ENCODE data around the gene TEX19.
A peak's percentile ranks its signal among the peaks of the same experiment; 100 is the strongest.

Gene TEX19

DNA sequence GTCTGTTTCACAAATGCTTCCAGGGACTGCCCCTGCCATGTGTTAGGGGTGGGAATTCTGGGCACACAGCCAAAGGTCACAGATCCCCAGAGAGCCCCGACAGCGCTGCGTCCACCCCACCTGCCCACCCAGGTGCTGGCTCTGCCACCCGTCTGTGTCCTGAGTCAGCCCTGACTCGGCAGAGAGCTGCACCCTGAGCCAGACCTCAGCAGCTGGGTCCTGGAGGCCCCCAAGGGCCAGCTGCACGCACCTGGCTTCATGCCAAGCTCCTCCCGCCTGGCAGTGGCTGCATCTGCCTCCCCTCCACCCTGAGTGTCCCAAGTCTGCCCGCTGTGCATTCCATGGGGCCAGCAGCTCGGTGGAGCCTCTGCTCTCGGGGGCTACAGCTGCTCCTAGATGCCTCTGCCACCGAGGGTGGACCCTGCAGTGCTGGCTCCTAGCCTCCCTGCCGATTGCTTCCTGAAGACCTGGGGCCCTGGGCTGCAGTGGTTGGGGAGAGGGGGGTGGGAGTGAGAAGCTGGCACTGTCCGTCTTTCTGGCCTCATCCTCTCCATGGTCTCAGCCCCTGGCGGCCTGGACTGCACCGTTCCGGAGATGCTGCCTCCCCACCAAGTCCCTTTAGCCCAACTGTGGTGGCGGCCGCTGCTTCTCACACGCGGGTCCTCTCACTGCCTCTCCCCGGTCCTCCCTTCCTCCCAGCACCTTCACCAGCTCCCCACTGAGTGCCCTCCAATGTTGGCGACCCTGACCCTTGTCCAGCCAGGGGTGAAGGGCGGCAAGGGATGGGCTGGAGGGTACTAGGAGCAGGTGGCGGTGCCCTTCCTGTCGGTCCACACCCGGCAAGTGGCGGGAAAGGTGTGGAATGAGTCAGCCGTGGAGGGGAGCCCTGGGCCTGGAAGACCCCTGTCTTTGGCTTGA lies 28.5 kb upstream of the TEX19 start:
- H3K4me3 ChIP-seq (ENCODE audit: low read depth, low read length) = no peak overlapping the region
- CTCF ChIA-PET = interaction anchor here (0.9 to 3.0 kb wide), 3 partner anchors 9 to 89 kb away, joined by 3 to 13 read pairs (median 3); partner anchors contain the start of genes HEXD and OGFOD3
- TF ChIP-seq CTCF (IDR thresholded peaks at IDR 0.05; ENCODE audit: insufficient read depth, low read length, missing control alignments) = no peak
- DNase-seq (ENCODE audit: low read depth, low spot score) = no peak
- POLR2A ChIA-PET = no interaction called here

DNA sequence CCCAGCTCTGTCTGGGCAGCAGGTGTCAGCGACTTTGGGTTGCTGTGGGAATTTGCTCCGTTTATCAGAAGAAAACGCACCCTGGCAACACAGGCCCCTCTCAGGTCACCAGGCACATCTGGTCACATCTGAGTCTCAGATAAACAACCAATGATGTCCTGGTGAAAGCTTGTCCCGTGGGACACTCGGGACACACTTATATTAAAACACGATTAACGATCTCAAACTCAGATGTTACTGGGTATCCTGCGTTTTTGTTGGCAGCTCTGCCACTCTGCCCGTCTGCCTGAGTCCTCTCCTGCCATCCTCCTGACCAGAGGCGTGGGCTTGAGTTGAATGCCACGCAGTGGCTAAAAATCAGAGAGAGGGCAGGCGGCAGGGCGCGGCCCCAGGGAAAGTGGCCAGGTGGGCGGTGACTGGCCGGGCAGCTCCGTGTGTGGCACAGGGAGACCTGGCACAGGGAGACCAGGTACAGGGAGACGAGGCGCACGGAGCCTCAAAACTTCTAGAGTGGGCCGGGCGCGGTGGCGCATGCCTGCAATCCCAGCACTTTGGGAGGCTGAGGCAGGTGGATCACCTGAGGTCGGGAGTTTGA lies 27.6 kb upstream of the TEX19 start:
- no peak for TF ChIP-seq CTCF (IDR thresholded peaks at IDR 0.05; ENCODE audit: insufficient read depth, low read length, missing control alignments)
- no peak for DNase-seq (ENCODE audit: low read depth, low spot score)
- ChIA-PET CTCF (interaction anchor here (3.0 kb wide), 1 partner anchor 10 kb away, joined by 13 read pairs; no protein-coding TSS in a partner anchor), POLR2A (no interaction called here)
- no peak overlapping the region for H3K4me3 ChIP-seq (ENCODE audit: low read depth, low read length)

- no peak for DNase-seq (ENCODE audit: low read depth, low spot score)
- no peak for TF ChIP-seq CTCF (IDR thresholded peaks at IDR 0.05; ENCODE audit: insufficient read depth, low read length, missing control alignments)
- ChIA-PET POLR2A (interaction anchor here (1.4 kb wide), 1 partner anchor 40 kb away, joined by 3 read pairs; no protein-coding TSS in a partner anchor), CTCF (interaction anchor here (0.9 to 2.7 kb wide), 9 partner anchors 11 to 92 kb away, joined by 3 to 8 read pairs (median 3); partner anchors contain the start of gene CD7)
- H3K4me3 ChIP-seq (ENCODE audit: low read depth, low read length) = peak overlapping the region; percentile 59
Measured at GRCh38 chr17:82332669-82333278, 26.3 kb upstream of the TEX19 start.

DNA sequence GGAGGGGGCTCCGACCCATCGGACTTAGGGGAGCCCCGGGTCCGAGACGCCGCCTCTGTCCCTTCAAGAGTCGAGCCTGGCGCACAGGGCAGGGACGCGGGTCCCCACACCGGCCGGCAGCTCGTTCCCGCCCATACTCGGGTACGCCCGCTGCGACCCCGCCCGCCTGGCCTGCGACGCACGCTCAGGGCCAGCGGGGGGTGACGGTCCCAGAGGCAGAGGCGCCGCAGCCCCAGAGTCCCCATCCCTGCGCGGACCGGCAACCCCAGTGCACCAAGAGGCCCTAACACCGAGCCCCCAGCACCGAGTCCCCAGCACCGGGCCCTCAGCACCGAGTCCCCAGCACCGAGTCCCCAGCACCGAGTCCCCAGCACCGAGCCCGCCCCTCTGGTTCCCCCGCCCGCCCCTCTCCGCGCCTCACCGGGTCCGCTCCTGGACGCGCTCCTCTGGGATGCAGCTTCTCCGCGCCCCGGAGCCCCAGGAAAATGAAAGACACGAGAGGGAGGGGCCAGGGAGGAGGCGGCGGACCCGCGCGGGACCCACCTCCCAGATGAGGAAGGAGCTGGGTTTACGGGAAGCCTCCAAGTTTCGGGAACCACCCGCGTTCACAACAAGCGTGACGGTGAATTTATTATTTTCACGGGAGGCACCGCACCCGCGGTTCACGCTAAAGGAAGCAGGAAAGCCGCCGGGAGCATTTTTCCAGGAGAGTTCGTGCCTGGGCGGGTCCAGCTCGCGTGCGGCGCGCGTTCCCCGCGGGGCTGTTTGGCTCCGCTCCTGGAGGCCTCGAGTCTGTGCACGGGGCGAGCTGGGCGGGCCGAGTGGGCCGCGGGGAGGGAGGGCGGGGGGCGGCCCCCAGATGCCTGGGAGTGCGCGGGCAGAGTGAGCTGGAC lies 25.5 kb upstream of the TEX19 start, which contains the start of gene SECTM1:
Gene SECTM1 (minus strand): TSS at position 488 of the 893 bp plus-strand sequence. CDS start 6,526 bp downstream, outside the sequence.
- ChIA-PET CTCF (interaction anchor here (0.9 to 2.7 kb wide), 10 partner anchors 10 to 92 kb away, joined by 3 to 8 read pairs (median 4); partner anchors contain the start of gene CD7), POLR2A (interaction anchor here (1.4 kb wide), 1 partner anchor 41 kb away, joined by 3 read pairs; no protein-coding TSS in a partner anchor)
- no peak for DNase-seq (ENCODE audit: low read depth, low spot score)
- H3K4me3 ChIP-seq (ENCODE audit: low read depth, low read length) = peak within 1 kb of the TSS; percentile 59
- TF ChIP-seq CTCF (IDR thresholded peaks at IDR 0.05; ENCODE audit: insufficient read depth, low read length, missing control alignments) = no peak

GRCh38 chr17:82334204-82334621 lies 24.8 kb upstream of the TEX19 start:
- no peak for DNase-seq (ENCODE audit: low read depth, low spot score)
- H3K4me3 ChIP-seq (ENCODE audit: low read depth, low read length) = peak overlapping the region; percentile 59
- ChIA-PET POLR2A (interaction anchor here (0.6 to 1.4 kb wide), 2 partner anchors 42 to 81 kb away, joined by 3 read pairs; no protein-coding TSS in a partner anchor), CTCF (interaction anchor here (1.1 to 2.7 kb wide), 6 partner anchors 9 to 93 kb away, joined by 3 to 8 read pairs (median 3); no protein-coding TSS in a partner anchor)
- no peak for TF ChIP-seq CTCF (IDR thresholded peaks at IDR 0.05; ENCODE audit: insufficient read depth, low read length, missing control alignments)
